Measurements from ENCODE around the gene FGD5.

GRCh38 chr3:14786369-14786768 is 32.4 kb upstream of the FGD5 start:
- TF ChIP-seq CTCF (IDR thresholded peaks at IDR 0.05) (no peak), EP300 (IDR thresholded peaks at IDR 0.05; ENCODE audit: borderline replicate concordance in 1 of 2, low read depth in 1 of 2, low read length in 1 of 2) (no peak), POLR2AphosphoS5 (IDR thresholded peaks at IDR 0.05; ENCODE audit: low read depth, low read length) (no peak), CHD2 (IDR thresholded peaks at IDR 0.05; ENCODE audit: low read length, partially characterized antibody) (no peak)

Data from SK-N-SH (cell line).